LoVo (cell line): ENCODE measurements around the gene OTX1.
"Not testable (repeated sequence)": the region's sequence is repeated elsewhere in the genome, so short reads cannot be mapped to it uniquely, and the experiment has no call there.

Experiments used
- DNase-seq: peaks from one replicate; pipeline ENCODE4 v3.0.0-alpha.2; 2016; ENCODE audit warnings: low spot score

The OTX1 gene

DNA sequence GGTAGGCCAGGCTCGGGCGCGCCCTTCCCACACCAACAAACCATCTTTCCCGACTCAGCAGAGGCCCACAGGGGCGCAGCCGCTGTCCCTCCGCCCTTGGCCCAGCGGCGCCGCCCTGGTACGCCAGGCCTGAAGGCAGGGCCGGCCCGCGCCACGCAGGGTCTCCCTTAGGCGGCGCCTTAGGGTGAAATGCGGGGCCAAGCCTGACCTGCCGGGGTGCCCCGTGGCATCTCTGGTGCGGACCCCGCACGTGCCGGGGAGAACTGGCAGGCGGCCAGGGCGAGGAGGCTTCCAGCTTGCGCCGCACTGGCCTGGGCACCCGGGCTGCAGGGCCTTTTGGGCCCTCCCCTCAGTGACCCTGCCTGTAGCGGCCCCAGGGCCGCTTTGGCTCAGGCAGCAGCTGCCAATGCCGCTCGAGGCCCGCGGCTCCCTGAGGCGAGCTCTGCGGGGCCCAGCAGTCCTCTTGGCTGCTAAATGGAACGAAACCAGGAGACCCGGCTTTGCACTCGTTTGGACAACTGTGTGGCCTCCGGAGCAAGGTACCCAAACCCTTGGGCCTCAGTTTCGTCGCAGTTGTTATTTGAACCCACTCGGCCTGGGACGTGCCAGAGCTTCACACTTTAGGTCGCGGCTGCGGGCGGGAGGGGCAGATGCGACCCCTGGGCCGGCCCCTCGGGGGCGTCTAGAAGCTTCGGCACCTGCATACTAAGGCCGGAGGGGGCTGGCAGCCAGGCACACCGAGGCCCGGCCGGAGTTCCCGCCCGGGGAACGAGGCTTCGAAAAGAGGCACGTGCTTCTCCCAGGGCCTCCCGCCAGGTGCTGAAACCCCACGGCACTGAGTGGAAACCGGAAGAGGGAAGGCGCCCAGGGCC lies 8.5 kb downstream of the OTX1 start:
- no peak for DNase-seq

DNA sequence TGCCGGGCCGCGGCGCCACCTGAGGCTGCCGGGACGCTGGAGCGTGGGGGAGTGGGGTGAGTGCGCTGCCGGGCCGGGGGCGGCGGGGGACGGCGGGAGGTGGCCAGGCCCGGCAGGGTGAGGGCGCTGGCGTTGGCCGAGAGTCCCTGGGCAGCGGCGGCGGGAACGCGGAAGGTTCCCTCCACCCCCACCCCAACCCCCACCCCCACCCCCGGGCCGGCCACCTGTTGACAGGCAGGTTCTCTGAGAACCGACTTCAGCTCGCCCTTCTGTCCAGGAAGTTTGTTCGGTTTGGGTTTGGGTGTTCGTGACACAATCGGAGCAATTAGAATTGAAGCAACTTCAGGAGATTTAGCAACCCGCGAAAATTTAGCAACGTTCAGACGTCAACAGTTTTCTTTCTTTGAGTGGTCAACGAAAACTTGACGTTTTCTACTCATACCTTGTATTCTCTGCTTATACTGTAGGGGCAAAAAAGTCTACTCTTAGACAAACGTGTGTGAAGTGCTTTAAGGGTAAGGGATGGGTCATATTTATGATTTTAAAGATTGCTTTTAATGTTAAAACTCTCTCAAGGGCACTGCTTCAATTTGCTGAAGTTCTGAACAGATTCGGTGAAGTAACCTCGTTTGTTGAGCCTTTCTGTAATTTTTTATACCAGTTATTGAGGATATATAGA lies 9.3 kb downstream of the OTX1 start:
- DNase-seq = no peak

DNA sequence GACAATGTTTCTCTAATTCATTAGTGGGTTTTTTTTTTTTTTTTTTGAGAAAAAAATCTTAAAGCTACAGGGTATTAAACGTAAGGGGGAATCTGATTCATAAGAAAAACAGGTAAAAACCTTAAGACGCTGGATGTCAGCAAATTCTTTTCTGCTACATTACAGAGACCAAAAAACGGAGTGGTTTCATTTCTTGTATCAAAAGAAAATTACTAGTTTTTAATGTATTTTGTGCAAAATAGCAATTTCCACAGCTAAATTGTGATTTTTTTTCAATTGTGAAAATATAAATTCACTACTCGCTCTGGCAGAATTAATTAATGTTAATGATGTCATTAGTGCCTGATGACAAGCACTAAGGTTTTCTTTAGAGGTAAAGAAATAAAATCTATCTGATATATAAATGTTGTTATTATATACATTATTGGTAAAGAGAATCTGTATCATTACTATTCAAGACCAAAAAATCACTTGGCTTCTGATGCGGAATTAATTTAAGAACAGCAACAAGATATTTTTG lies 9.9 kb downstream of the OTX1 start:
- DNase-seq = no peak

DNA sequence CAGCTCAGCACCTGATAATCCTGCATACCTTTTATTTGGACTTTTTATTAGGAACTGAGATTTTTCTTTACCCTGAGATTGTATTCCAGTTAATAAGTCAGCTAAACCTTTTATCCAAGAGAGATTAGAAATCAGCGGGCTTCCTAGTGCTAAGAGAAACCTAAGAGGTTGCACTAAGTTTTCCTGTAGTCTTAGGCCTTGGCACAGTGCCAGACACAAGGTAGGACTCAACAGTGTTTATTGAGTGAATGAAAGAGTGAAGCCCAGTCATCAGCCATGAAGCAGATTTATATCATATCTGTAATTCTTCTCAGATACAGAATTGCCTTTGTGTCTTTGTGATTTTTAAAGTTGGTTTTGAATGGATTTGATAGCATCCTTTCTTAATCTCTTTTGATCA lies 13.6 kb downstream of the OTX1 start:
- DNase-seq = peak; percentile 24

DNA sequence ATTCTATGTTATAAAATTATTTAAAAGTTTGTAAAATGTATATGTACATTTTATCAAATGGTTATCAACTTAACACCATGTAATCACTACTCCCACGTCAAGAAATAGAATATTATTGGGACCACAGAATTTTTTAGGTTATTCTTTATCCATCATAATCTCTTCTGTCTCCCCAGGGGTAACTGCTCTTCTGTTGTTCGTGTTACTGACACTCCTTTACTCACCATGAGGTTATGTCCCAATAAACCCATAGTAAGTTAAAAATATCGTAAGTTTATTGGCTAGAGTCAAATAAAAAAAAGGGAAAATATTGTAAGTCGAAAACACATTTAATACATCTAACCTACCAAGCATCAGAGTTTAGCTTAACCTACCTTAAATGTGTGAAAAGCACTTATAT lies 14.0 kb downstream of the OTX1 start:
- DNase-seq = no peak

DNA sequence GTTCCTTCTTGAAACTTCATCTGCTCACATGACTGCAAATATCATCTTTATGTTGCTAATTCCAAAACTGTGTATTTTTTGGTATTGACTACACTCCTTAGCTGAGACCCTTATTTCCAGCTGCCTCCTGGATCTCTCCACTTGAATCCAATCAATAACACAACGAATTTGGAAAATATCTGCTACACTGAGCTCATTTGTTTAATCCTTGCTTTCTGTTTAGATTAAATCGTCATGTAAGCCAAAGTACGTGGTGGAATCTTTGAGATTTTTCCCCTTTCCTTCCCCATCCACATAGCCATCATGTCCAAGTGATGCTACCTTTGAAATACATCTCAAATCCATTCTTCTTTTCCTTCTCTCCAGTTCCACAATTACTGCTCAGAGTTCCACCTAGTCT lies 15.6 kb downstream of the OTX1 start:
- DNase-seq = no peak

DNA sequence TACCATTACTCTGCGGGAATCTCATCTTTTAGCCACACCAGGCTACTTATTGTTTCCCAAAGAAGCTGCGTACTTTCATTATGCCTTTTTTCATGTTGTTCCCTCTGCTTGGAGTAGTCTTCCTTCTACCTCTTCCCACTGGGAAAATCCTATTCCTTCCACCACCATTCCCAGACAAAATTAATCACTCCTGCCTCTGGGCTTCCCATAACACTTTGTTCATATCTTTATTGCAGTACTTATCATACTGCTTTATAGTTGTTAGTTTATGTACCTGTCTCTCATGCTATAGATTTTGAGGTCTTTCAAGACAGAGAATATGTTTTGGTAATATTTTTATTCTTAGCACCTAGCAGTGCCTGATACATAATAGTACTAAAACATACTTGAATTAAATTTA lies 16.2 kb downstream of the OTX1 start:
- DNase-seq = no peak

DNA sequence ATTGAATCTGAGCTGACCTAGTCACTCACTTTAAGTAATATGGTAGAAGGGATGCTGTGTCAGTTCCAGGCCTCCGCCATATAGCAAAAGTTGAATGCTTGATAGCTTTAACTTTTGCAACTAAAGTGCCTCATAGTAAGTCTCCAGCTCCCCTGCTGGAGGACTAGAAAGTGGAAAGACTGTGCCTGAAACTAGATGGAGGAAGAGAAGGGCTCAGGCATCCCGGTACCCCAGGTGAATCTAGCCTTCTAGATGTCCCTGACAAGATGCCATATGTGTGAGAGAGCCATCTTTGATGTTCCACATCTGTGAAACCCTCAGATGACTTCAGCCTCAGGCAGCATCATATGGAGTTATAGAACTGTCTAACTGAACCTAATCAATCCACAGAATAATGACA lies 21.0 kb downstream of the OTX1 start:
- DNase-seq = no peak

DNA sequence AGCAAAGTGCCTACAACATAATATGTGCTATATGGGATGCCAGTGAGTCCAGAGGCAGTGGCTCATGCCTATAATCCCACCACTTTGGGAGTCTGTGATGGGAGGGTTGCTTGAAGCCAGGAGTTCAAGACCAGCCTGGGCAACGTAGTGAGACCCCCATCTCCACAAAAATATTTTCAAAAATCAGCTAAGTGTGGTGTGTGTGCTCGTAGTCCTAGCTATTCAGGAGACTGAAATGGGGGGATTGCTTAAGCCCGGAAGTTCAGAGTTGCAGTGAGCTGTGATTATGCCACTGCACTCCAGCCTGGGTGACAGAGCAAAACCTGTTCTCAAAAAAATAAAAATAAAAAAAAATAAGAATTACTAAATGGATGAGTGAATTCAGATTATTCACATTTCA lies 23.4 kb downstream of the OTX1 start:
- DNase-seq = no peak

DNA sequence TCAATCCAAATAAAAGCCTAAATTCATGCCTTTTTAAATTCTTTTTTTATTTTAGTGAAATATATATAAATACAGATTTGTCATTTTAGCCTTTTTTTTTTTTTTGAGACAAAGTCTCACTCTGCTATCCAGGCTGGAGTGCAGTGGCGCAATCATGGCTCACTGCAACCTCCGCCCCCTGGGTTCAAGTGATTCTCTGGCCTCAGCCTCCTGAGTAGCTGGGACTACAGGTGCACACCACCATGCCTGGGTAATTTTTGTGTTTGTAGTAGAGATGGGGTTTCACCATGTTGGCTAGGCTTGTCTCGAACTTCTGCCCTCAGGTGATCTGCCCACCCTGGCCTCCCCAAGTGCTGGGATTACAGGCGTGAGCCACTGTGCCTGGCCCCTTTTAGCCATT lies 23.8 kb downstream of the OTX1 start:
- DNase-seq = not testable (repeated sequence)

DNA sequence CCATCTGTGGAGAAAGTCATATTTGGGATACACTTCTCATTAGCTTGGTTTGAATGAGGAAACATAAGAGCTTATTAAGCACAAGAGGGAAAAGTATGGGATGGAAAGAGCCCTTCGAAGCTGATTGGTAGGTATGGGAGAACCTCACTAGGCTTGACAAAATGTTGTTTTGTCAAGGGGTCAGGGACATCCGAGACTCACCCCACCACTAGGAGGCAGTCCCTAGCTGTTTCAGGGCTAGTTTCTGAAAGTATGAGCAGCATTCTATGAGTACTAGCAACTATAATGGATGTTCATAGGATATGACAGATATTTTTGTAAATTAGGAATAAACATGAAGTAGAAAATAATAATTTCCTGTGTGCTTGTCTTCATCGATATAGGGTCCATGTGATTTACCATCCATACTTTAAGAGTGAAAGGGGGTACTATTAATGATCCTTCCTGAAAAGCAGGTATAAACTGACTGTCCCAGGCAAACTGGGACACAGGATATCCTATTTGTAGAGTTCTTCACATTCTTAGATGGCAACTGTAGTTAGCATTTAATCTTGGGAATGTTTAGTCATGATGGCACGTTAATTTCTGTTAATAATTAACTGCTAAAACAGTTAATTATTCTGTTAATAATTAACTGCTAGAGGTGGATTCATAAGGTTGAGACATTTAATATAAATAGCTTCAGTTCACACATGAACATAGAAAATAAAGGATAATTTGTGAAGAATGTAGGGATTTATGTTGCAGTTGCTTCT lies 28.4 kb downstream of the OTX1 start:
- no peak for DNase-seq

DNA sequence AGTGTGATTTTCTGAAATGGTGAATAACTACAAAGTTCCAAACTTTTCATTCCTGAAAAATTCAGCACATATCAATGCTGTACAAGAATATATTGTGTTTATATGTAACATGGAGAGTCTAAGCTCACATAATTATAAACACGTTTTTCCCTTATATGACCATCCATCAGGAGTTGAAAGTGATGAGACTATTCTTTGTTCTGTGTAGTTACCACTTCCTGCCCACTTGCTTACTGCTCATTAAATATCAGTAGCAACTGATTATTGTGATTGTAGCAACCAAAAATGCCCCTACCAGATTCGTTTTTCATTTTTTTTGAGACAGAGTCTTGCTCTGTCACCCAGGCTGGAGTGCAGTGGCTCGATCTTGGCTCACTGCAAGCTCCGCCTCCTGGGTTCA lies 30.8 kb downstream of the OTX1 start:
- DNase-seq = no peak

DNA sequence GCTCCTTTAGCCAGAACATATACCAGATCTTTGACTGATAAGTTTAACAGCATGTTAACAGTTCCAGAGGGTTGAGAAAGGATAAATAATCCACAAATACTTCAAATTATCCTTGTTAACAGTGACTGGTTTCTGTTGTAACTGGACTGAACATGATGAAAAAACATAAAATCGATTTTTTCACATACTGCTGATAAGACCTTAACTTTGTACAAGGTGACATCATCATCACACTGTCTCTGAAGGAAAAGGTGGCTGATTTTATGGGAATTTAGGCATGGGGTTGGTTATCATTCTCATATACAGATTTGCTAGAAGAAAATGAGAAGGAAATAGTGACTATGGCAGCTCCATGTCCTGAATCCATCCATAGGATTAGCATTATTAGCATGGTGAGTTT lies 36.1 kb downstream of the OTX1 start:
- DNase-seq = no peak

DNA sequence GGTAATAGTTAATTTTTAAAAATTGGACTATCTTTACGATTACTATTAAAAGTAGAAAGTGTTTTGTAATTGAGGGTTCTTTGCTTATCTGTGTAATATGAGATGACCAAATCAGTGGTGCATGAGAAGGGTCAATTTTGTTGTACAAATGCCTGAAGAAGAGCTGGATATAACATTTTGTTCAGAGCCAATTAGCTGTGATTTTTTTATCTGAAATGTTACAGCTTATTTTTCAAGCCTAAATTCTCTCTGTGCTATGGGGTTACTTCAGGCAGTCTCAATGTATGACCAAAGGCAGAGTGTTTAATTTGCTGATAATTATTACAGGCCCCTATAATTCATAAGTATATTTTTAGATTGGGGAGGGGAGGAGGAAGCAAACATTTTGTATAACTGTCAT lies 41.8 kb downstream of the OTX1 start:
- no peak for DNase-seq

DNA sequence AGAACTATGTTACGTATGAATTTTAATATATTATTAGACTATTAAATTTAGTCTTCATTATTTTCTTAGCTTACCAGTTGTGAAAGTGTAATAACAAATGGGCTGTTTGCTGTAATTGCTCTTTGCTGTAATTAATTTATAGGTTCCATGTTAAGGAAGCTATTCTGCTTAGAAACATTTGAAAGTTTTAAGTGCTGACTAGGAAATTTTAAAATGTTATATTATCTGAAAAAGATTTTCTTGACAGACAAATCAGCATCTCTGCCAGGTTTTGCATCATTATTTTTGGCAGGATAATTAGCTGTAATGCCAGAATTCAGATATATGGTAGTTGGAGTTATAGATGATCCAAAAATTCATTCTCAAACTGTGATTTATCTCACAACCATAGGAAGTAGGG lies 42.2 kb downstream of the OTX1 start:
- DNase-seq = no peak

DNA sequence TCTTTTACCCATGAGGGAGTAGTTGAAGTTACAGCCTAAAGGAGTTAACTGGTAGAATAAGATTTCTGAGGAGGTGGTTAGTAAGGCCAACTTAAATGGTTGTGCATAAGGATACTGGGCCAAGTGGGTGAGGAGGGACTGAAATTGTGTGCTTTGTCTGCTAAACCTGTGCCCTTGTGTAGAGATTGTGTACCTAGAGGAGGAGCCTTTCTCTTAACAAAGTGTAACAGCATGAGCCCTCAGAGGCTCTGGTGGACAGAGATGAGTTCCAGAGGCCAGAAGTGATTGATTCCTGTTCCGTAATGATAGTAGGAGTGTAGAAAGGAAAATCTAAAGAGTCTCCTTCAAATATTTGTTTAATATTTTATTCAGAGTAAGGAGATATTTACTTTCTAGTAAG lies 42.9 kb downstream of the OTX1 start:
- no peak for DNase-seq

DNA sequence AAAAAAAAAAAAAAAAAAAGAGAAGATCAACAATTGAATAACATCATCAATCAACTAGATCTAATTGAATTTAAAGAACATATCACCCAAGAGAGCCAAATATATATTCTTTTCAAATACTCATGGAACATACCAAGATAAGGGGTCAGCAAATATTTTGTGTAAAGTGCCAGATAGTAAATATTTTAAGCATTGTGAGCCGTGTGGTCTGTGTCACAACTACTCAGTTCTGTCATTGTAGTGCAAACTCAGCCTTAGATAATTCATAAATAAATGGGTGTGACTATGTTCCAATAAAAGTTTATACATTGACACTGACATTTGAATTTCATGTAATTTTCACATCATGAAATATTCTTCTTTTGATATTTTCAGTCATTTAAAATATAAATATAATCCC lies 45.9 kb downstream of the OTX1 start:
- DNase-seq = no peak

DNA sequence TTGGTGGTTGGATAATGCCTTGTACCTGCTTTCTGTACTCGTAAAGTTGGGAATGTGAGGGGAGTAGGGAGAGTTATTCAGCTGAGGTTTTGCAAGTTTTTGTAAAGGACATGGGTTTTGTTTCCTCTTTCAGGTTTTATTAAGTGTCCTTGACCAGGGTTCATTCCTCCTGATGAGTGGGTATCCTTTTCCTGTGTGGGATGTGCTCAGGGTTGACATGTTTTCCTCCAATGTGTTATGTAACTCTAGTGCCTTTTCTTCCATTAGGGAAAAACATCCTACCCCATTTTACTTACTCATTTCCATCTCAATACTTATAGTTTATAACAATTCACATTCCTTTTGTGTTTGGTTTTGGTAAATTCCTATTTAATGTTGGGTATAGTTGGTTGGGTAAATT lies 48.4 kb downstream of the OTX1 start:
- no peak for DNase-seq

DNA sequence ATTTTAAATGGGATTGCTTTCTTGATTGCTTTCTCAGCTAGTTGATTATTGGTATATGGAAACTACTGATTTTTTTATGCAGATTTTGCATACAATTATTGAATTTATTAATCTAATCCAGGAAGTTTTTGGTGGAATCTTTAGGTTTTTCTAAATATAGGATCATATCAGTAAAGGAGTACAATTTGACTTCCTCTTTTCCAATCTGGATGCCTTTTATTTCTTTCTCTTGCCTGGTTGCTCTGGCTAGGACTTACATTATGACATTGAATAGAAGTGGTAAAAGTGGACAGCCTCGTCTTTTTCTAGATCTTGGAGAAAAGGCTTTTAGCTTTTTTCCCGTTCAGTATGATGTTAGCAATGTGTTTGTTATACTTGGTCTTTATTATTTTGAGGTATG lies 51.3 kb downstream of the OTX1 start:
- DNase-seq = no peak

DNA sequence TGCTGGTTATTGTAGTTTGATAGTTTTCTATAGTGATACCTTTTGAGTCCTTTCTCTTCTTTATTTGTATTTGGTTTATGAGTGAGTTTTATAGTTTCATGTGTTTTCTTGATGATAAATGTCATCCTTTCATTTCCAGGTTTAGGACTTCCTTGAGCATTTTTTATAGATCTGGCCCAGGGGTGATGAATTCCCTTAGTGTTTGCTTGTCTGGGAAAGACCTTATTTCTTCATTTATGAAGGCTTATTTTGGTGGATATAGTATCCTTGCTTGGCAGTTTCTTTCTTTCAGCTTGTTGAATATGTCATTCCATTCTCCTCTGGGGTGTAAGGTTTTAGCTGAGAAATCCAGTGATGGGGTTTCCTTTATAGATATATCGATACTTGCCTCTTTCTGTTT lies 53.9 kb downstream of the OTX1 start:
- DNase-seq = no peak
